Neural cell (in vitro differentiated cells): Measurements from ENCODE around the gene COQ8B. TPM values are rescaled to one million over a fixed set of nuclear protein-coding genes. Genes with fewer than 3 reads are reported as not detected.
A peak's percentile ranks its signal among the peaks of the same experiment; 100 is the strongest.

ENCODE experiments used
- H2AFZ ChIP-seq: fragments of 200-600, 300-800 bp; sonication (generic), shearing (Covaris generic); 2 replicates; pipeline ENCODE4 v1.6.0; 2014; ENCODE audit warnings: low read depth, mild to moderate bottlenecking, antibody characterized with exemption, low read length, moderate library complexity
- H3F3A ChIP-seq: fragments of 200-600 bp; shearing (Covaris generic); 2 replicates; pipeline ENCODE4 v1.6.1; 2016; ENCODE audit warnings: mild to moderate bottlenecking, moderate library complexity, mixed read lengths, antibody characterized with exemption, low read length; ENCODE audit not compliant: insufficient read depth, poor library complexity, severe bottlenecking
- H3K27ac ChIP-seq: fragments of 200-600, 300-800 bp; sonication (generic), shearing (Covaris generic); 2 replicates; pipeline ENCODE4 v1.5.1; 2014; ENCODE audit warnings: mild to moderate bottlenecking, low read length, moderate library complexity
- H3K27me3 ChIP-seq: fragments of 300-800, 200-600 bp; sonication (generic), shearing (Covaris generic); 2 replicates; pipeline ENCODE4 v1.6.0; 2014; ENCODE audit warnings: mild to moderate bottlenecking, low read depth, low read length, moderate library complexity; ENCODE audit not compliant: insufficient read depth
- H3K36me3 ChIP-seq: fragments of 300-800, 200-600 bp; sonication (generic), shearing (Covaris generic); 2 replicates; pipeline ENCODE4 v1.5.1; 2014; ENCODE audit warnings: mild to moderate bottlenecking, antibody characterized with exemption, low read length, moderate library complexity; ENCODE audit not compliant: insufficient read depth
- H3K4me2 ChIP-seq: fragments of 300-800, 200-600 bp; sonication (generic), shearing (Covaris generic); 2 replicates; pipeline ENCODE4 v1.6.0; 2014; ENCODE audit warnings: mild to moderate bottlenecking, low read length
- H3K4me3 ChIP-seq: fragments of 300-800, 200-600 bp; sonication (generic), shearing (Covaris generic); 2 replicates; pipeline ENCODE4 v1.5.1; 2014; ENCODE audit warnings: mild to moderate bottlenecking, low read length, moderate library complexity
- H3K79me2 ChIP-seq: fragments of 200-600 bp; shearing (Covaris generic); replicated peaks from 2 replicates; pipeline ENCODE4 v1.6.0; 2014; ENCODE audit warnings: mild to moderate bottlenecking, low read length, moderate library complexity; ENCODE audit not compliant: insufficient read depth
- H3K9ac ChIP-seq: fragments of 300-800, 200-600 bp; sonication (generic), shearing (Covaris generic); 2 replicates; pipeline ENCODE4 v1.6.1; 2016; ENCODE audit warnings: mild to moderate bottlenecking, low read length, mixed read lengths
- H3K9me2 ChIP-seq: fragments of 200-600 bp; shearing (Covaris generic); 2 replicates; pipeline ENCODE4 v1.6.1; 2016; ENCODE audit warnings: mild to moderate bottlenecking, low read length, mixed read lengths; ENCODE audit not compliant: insufficient read depth
- H3K9me3 ChIP-seq: fragments of 200-600, 300-800 bp; sonication (generic), shearing (Covaris generic); 2 replicates; pipeline ENCODE4 v1.6.1; 2016; ENCODE audit warnings: mild to moderate bottlenecking, mixed run types, low read length, moderate library complexity, mixed read lengths
- H4K20me1 ChIP-seq: fragments of 200-600 bp; shearing (Covaris generic); 2 replicates; pipeline ENCODE4 v1.6.1; 2016; ENCODE audit warnings: mild to moderate bottlenecking, mixed run types; ENCODE audit not compliant: insufficient read depth
- CTCF ChIP-seq: fragments of 450-650 bp; IDR thresholded peaks from 2 replicates; pipeline ENCODE4 v1.5.1; 2014; ENCODE audit warnings: antibody characterized with exemption, mild to moderate bottlenecking, moderate library complexity; ENCODE audit not compliant: poor library complexity, severe bottlenecking
- EP300 ChIP-seq: fragments of 450-650 bp; conservative IDR thresholded peaks from 2 replicates; pipeline ENCODE4 v1.6.1; 2014; ENCODE audit warnings: antibody characterized with exemption, mild to moderate bottlenecking, moderate library complexity; ENCODE audit not compliant: poor library complexity, severe bottlenecking
- EZH2 ChIP-seq: fragments of 200-600, 300-800 bp; shearing (Covaris generic), sonication (generic); IDR thresholded peaks from 2 replicates; pipeline ENCODE4 v1.6.1; 2014; ENCODE audit warnings: antibody characterized with exemption, low read length, borderline replicate concordance, mild to moderate bottlenecking; ENCODE audit not compliant: insufficient read depth, poor library complexity, severe bottlenecking
- MXI1 ChIP-seq: fragments of 450-650 bp; conservative IDR thresholded peaks from 2 replicates; pipeline ENCODE4 v1.6.1; 2014; ENCODE audit warnings: antibody characterized with exemption, mild to moderate bottlenecking; ENCODE audit not compliant: poor library complexity, severe bottlenecking
- POLR2AphosphoS5 ChIP-seq: IDR thresholded peaks from 2 replicates; pipeline ENCODE4 v1.6.1; 2012
- RAD21 ChIP-seq: fragments of 450-650 bp; conservative IDR thresholded peaks from 2 replicates; pipeline ENCODE4 v1.6.1; 2014; ENCODE audit warnings: antibody characterized with exemption, mild to moderate bottlenecking, moderate library complexity
- REST ChIP-seq: IDR thresholded peaks from 2 replicates; pipeline ENCODE4 v1.6.1; 2012; ENCODE audit warnings: borderline replicate concordance
- SMC3 ChIP-seq: fragments of 450-650 bp; conservative IDR thresholded peaks from 2 replicates; pipeline ENCODE4 v1.6.1; 2014; ENCODE audit warnings: antibody characterized with exemption, mild to moderate bottlenecking, moderate library complexity; ENCODE audit not compliant: poor library complexity
- TAF1 ChIP-seq: IDR thresholded peaks from 2 replicates; pipeline ENCODE4 v1.6.1; 2012; ENCODE audit warnings: low read depth
- polyA plus RNA-seq: library from polyadenylated mRNA; depleted of rRNA; stranded (reverse); fragments of >200 nt; gene quantifications from 2 replicates; pipeline ENCODE4 v1.2.3, GENCODE V29; 2014

Gene COQ8B
- polyA plus RNA-seq, 1 donor from 2014 or later, result 83.2 TPM

GRCh38 chr19:40717880-40718773 lies 1.4 kb upstream of the COQ8B start:
- no peaks in the 10 kb centered on the region for H3K9me3 ChIP-seq
- no peaks in the 10 kb centered on the region for H4K20me1 ChIP-seq
- no peaks in the 10 kb centered on the region for H3K27me3 ChIP-seq
- H3F3A ChIP-seq, result peaks cover 4% of the 10 kb centered on the region
- H3K4me3 ChIP-seq, result peak overlapping the region; percentile 97
- H2AFZ ChIP-seq, result no peak overlapping the region
- H3K27ac ChIP-seq, result peak overlapping the region; percentile 96
- H3K9ac ChIP-seq, result peak overlapping the region; percentile 84
- H3K9me2 ChIP-seq, result no peaks in the 10 kb centered on the region
- TF ChIP-seq POLR2AphosphoS5, result no peak
- TF ChIP-seq CTCF, result no peak
- TF ChIP-seq TAF1, result no peak
- TF ChIP-seq RAD21, result no peak
- no peak for TF ChIP-seq SMC3
- no peak for TF ChIP-seq REST
- no peak for TF ChIP-seq EZH2
- no peaks in the 10 kb centered on the region for H3K36me3 ChIP-seq
- peaks cover 36% of the 10 kb centered on the region for H3K79me2 ChIP-seq
- peak overlapping the region; percentile 90 for H3K4me2 ChIP-seq

GRCh38 chr19:40717325-40717879 lies 716 bp upstream of the COQ8B start:
- Histone ChIP-seq H3K9me3 (no peaks in the 10 kb centered on the region), H3K4me3 (peak overlapping the region; percentile 97), H3K27me3 (no peaks in the 10 kb centered on the region), H3K4me2 (peak overlapping the region; percentile 90), H3K36me3 (no peaks in the 10 kb centered on the region), H3K79me2 (peaks cover 35% of the 10 kb centered on the region), H4K20me1 (no peaks in the 10 kb centered on the region), H3K9ac (peak overlapping the region; percentile 84), H3K27ac (peak overlapping the region; percentile 96), H2AFZ (peak overlapping the region; percentile 32), H3F3A (peaks cover 4% of the 10 kb centered on the region), H3K9me2 (no peaks in the 10 kb centered on the region)
- TF ChIP-seq MXI1, result no peak
- no peak for TF ChIP-seq CTCF
- TF ChIP-seq REST, result no peak
- TF ChIP-seq POLR2AphosphoS5, result no peak
- TF ChIP-seq RAD21, result no peak
- TF ChIP-seq EZH2, result no peak
- no peak for TF ChIP-seq EP300
- no peak for TF ChIP-seq TAF1
- TF ChIP-seq SMC3, result no peak
